Measurements from ENCODE around the gene RBM28. TPM values are rescaled to one million over a fixed set of nuclear protein-coding genes. Genes with fewer than 3 reads are reported as not detected.

Gene RBM28
- total and polyA plus RNA-seq, 2 donors from 2014 or later: 11.5 to 35.2 TPM

GRCh38 chr7:128364166-128364870 is 20.6 kb upstream of the RBM28 start:
- TF ChIP-seq CTCF (IDR thresholded peaks at IDR 0.05; ENCODE audit: borderline replicate concordance, extremely low read depth, insufficient read depth): no peak
- Histone ChIP-seq H3K4me3 (ENCODE audit: low read length in 3 of 3) (no peak overlapping the region), H3K4me1 (ENCODE audit: control insufficient read depth in 2 of 3, insufficient read depth in 2 of 3, low read depth in 1 of 3, low read length in 3 of 3) (peaks cover 0 to 6% (median 0%) of the 10 kb centered on the region in 3 donors), H3K9me3 (ENCODE audit: control insufficient read depth in 2 of 3, insufficient read depth in 1 of 3, low read length in 3 of 3) (no peaks in the 10 kb centered on the region), H3K27ac (ENCODE audit: low read depth in 2 of 2, low read length in 2 of 2) (no peak overlapping the region), H3K36me3 (ENCODE audit: control insufficient read depth in 2 of 3, insufficient read depth in 3 of 3, low read length in 3 of 3) (no peaks in the 10 kb centered on the region), H3K27me3 (ENCODE audit: control insufficient read depth, insufficient read depth, low read length) (peaks cover 17% of the 10 kb centered on the region), H3K9ac (ENCODE audit: low read length in 3 of 3) (no peak overlapping the region)
- intact Hi-C loops (cut with DNase I): no loop called here
- FAIRE-seq: no peak
- DNase-seq: no peak

GRCh38 chr7:128363261-128363721 is 19.6 kb upstream of the RBM28 start:
- TF ChIP-seq CTCF (IDR thresholded peaks at IDR 0.05; ENCODE audit: borderline replicate concordance, extremely low read depth, insufficient read depth): no peak
- no peaks in the 10 kb centered on the region for H3K36me3 ChIP-seq (ENCODE audit: control insufficient read depth in 2 of 3, insufficient read depth in 3 of 3, low read length in 3 of 3)
- peaks cover 17% of the 10 kb centered on the region for H3K27me3 ChIP-seq (ENCODE audit: control insufficient read depth, insufficient read depth, low read length)
- no peak for FAIRE-seq
- H3K4me1 ChIP-seq (ENCODE audit: control insufficient read depth in 2 of 3, insufficient read depth in 2 of 3, low read depth in 1 of 3, low read length in 3 of 3): peaks cover 0 to 6% (median 0%) of the 10 kb centered on the region in 3 donors
- no peak overlapping the region for H3K27ac ChIP-seq (ENCODE audit: low read depth in 2 of 2, low read length in 2 of 2)
- H3K4me3 ChIP-seq (ENCODE audit: low read length in 3 of 3): no peak overlapping the region
- intact Hi-C loops (cut with DNase I): no loop called here
- DNase-seq: no peak
- no peaks in the 10 kb centered on the region for H3K9me3 ChIP-seq (ENCODE audit: control insufficient read depth in 2 of 3, insufficient read depth in 1 of 3, low read length in 3 of 3)
- no peak overlapping the region for H3K9ac ChIP-seq (ENCODE audit: low read length in 3 of 3)

GRCh38 chr7:128362670-128363069 is 19.0 kb upstream of the RBM28 start:
- no peaks in the 10 kb centered on the region for H3K9me3 ChIP-seq (ENCODE audit: control insufficient read depth in 2 of 3, insufficient read depth in 1 of 3, low read length in 3 of 3)
- H3K36me3 ChIP-seq (ENCODE audit: control insufficient read depth in 2 of 3, insufficient read depth in 3 of 3, low read length in 3 of 3): no peaks in the 10 kb centered on the region
- TF ChIP-seq CTCF (IDR thresholded peaks at IDR 0.05; ENCODE audit: borderline replicate concordance, extremely low read depth, insufficient read depth): no peak
- intact Hi-C loops (cut with DNase I): no loop called here
- H3K9ac ChIP-seq (ENCODE audit: low read length in 3 of 3): no peak overlapping the region
- peaks cover 16% of the 10 kb centered on the region for H3K27me3 ChIP-seq (ENCODE audit: control insufficient read depth, insufficient read depth, low read length)
- FAIRE-seq: no peak
- peaks cover 0 to 6% (median 0%) of the 10 kb centered on the region in 3 donors for H3K4me1 ChIP-seq (ENCODE audit: control insufficient read depth in 2 of 3, insufficient read depth in 2 of 3, low read depth in 1 of 3, low read length in 3 of 3)
- no peak overlapping the region for H3K4me3 ChIP-seq (ENCODE audit: low read length in 3 of 3)
- DNase-seq: no peak
- H3K27ac ChIP-seq (ENCODE audit: low read depth in 2 of 2, low read length in 2 of 2): no peak overlapping the region

All from kidney (tissue), 14 donors.